PC-9 (cell line): ENCODE measurements around the gene CHRDL2. TPM values are rescaled to one million over a fixed set of nuclear protein-coding genes. Genes with fewer than 3 reads are reported as not detected.

ENCODE experiments used
- BruUV-seq: library from RNA; stranded (reverse); fragments of 400-500 nt; replicated peaks from 2 replicates; lab custom pipeline; 2021; lab: Mats Ljungman, UMichigan
- CTCF ChIA-PET: fragments of 300-600 bp; sonication (Branson Sonifier 250); formaldehyde crosslinking; loops from one replicate; lab custom pipeline; 2022; ENCODE audit warnings: antibody characterized with exemption; lab: Charles Lee
- POLR2A ChIA-PET: fragments of 300-600 bp; sonication (Branson Sonifier 250); formaldehyde crosslinking; loops from one replicate; lab custom pipeline; 2022; ENCODE audit warnings: antibody characterized with exemption; ENCODE audit not compliant: unreplicated experiment; lab: Charles Lee
- DNase-seq, 2 experiments: peaks; one replicate each; pipeline versions ENCODE4 v3.0.0 to v3.0.0-alpha.2; 2015 to 2022; ENCODE audit warnings: mixed read lengths in 1 of 2
- H2AFZ ChIP-seq: fragments of 200-600 bp; sonication (generic); 2 replicates; pipeline ENCODE4 v1.8.1; 2017; ENCODE audit warnings: antibody characterized with exemption
- H3F3A ChIP-seq: fragments of 200-600 bp; sonication (generic); 2 replicates; pipeline ENCODE4 v1.8.1; 2017; ENCODE audit warnings: antibody characterized with exemption, mild to moderate bottlenecking, low read depth; ENCODE audit not compliant: insufficient read depth
- H3K27ac ChIP-seq: fragments of 200-600 bp; sonication (generic); 2 replicates; pipeline ENCODE4 v1.6.1; 2016; ENCODE audit warnings: mixed run types
- H3K27me3 ChIP-seq: fragments of 200-600 bp; sonication (generic); 2 replicates; pipeline ENCODE4 v1.6.1; 2016; ENCODE audit warnings: low read depth, mixed run types; ENCODE audit not compliant: insufficient read depth
- H3K36me3 ChIP-seq: fragments of 200-600 bp; sonication (generic); 2 replicates; pipeline ENCODE4 v1.6.1; 2016; ENCODE audit warnings: low read depth, mixed run types
- H3K4me1 ChIP-seq: fragments of 200-600 bp; sonication (generic); replicated peaks from 2 replicates; pipeline ENCODE4 v1.6.1; 2016; ENCODE audit warnings: mixed run types; ENCODE audit not compliant: insufficient read depth
- H3K4me2 ChIP-seq: fragments of 200-600 bp; sonication (generic); 2 replicates; pipeline ENCODE4 v1.6.1; 2017; ENCODE audit warnings: mixed run types
- H3K4me3 ChIP-seq: fragments of 200-600 bp; sonication (generic); 2 replicates; pipeline ENCODE4 v1.6.1; 2016; ENCODE audit warnings: mixed run types
- H3K79me2 ChIP-seq: fragments of 200-600 bp; sonication (generic); 2 replicates; pipeline ENCODE4 v1.6.1; 2017; ENCODE audit warnings: low read depth, mixed run types
- H3K9me2 ChIP-seq: fragments of 200-600 bp; sonication (generic); 2 replicates; pipeline ENCODE4 v1.8.1; 2017; ENCODE audit warnings: mild to moderate bottlenecking; ENCODE audit not compliant: insufficient read depth
- H3K9me3 ChIP-seq: fragments of 200-600 bp; sonication (generic); 2 replicates; pipeline ENCODE4 v1.8.1; 2016; ENCODE audit warnings: low read depth; ENCODE audit not compliant: insufficient read depth
- H4K20me1 ChIP-seq: fragments of 200-600 bp; sonication (generic); 2 replicates; pipeline ENCODE4 v1.8.1; 2017; ENCODE audit not compliant: insufficient read depth
- CTCF ChIP-seq: fragments of 200-600 bp; sonication (generic); conservative IDR thresholded peaks from 2 replicates; pipeline ENCODE4 v1.6.1; 2017; ENCODE audit warnings: mixed run types, antibody characterized with exemption, mild to moderate bottlenecking, moderate library complexity
- EZH2 ChIP-seq: fragments of 200-600 bp; sonication (generic); IDR thresholded peaks from 2 replicates; pipeline ENCODE4 v1.8.0; 2017; ENCODE audit warnings: antibody characterized with exemption, low read depth
- intact Hi-C: fragments of 100-400 bp; cut with micrococcal nuclease; formaldehyde crosslinking; loops from one replicate; pipeline ENCODE4 v1.10.0; 2022; ENCODE audit not compliant: unreplicated experiment
- total RNA-seq: library from RNA; stranded (reverse); gene quantifications from 2 replicates; pipeline ENCODE4 v1.2.3, GENCODE V29; 2021

The CHRDL2 gene
- total RNA-seq, 1 experiment from 2014 or later: not detected

- DNase-seq: no peak
- Histone ChIP-seq H3K4me3 (no peak overlapping the region), H3K79me2 (no peaks in the 10 kb centered on the region), H3K27me3 (0 out of 2 replicates have a peak, but pooled peaks cover 3% of the 10 kb centered on the region), H3K36me3 (no peaks in the 10 kb centered on the region), H3K9me2 (no peaks in the 10 kb centered on the region), H4K20me1 (no peaks in the 10 kb centered on the region), H3K9me3 (no peaks in the 10 kb centered on the region; the same call in 1 of the 2 replicates), H3F3A (peaks cover 4% of the 10 kb centered on the region; the same call in 1 of the 2 replicates), H3K4me2 (no peak overlapping the region), H3K27ac (no peak overlapping the region), H2AFZ (no peak overlapping the region), H3K4me1 (0 out of 2 replicates have a peak, but pooled peaks cover 4% of the 10 kb centered on the region)
- intact Hi-C loops: loop anchor here (10.0 kb wide), 1 partner anchor 481 kb away; no protein-coding TSS in a partner anchor
- no TSS peak for BruUV-seq
- POLR2A ChIA-PET: no interaction called here
- TF ChIP-seq CTCF (no peak), EZH2 (no peak)
- CTCF ChIA-PET: interaction anchor here (0.6 kb wide), 1 partner anchor 93 kb away, joined by 5 read pairs; no protein-coding TSS in a partner anchor
Observed at GRCh38 chr11:74735365-74735928, 4.2 kb upstream of the CHRDL2 start.

- intact Hi-C loops: loop anchor here (10.0 kb wide), 1 partner anchor 480 kb away; no protein-coding TSS in a partner anchor
- no peaks in the 10 kb centered on the region for H3K79me2 ChIP-seq
- no peaks in the 10 kb centered on the region for H4K20me1 ChIP-seq
- no peak overlapping the region for H3K27ac ChIP-seq
- H3K4me1 ChIP-seq: no peaks in the 10 kb centered on the region
- H3K9me2 ChIP-seq: no peaks in the 10 kb centered on the region
- TF ChIP-seq CTCF (no peak), EZH2 (no peak)
- POLR2A ChIA-PET: interaction anchor here (0.5 kb wide), 1 partner anchor 552 kb away, joined by 3 read pairs; no protein-coding TSS in a partner anchor
- H3F3A ChIP-seq: no peaks in the 10 kb centered on the region
- no peak overlapping the region for H3K4me2 ChIP-seq
- peaks cover 6% of the 10 kb centered on the region for H3K27me3 ChIP-seq
- no TSS peak for BruUV-seq
- H2AFZ ChIP-seq: no peak overlapping the region
- no peak overlapping the region for H3K4me3 ChIP-seq
- no peaks in the 10 kb centered on the region for H3K36me3 ChIP-seq
- no peaks in the 10 kb centered on the region; the same call in 1 of the 2 replicates for H3K9me3 ChIP-seq
- DNase-seq: no peak
- CTCF ChIA-PET: interaction anchor here (0.6 kb wide), 2 partner anchors 92 to 174 kb away, joined by 3 to 5 read pairs; no protein-coding TSS in a partner anchor
Observed at GRCh38 chr11:74734559-74734925, 3.3 kb upstream of the CHRDL2 start.

- no peaks in the 10 kb centered on the region for H3K79me2 ChIP-seq
- DNase-seq: no peak
- ChIA-PET CTCF (no interaction called here), POLR2A (no interaction called here)
- H3K36me3 ChIP-seq: no peaks in the 10 kb centered on the region
- no peaks in the 10 kb centered on the region for H4K20me1 ChIP-seq
- no peaks in the 10 kb centered on the region for H3K4me1 ChIP-seq
- intact Hi-C loops: loop anchor here (10.0 kb wide), 1 partner anchor 476 kb away; no protein-coding TSS in a partner anchor
- H3F3A ChIP-seq: no peaks in the 10 kb centered on the region
- no peak overlapping the region for H2AFZ ChIP-seq
- no peaks in the 10 kb centered on the region for H3K9me2 ChIP-seq
- peaks cover 17% of the 10 kb centered on the region for H3K27me3 ChIP-seq
- no peak overlapping the region for H3K4me2 ChIP-seq
- no peak overlapping the region for H3K27ac ChIP-seq
- no peaks in the 10 kb centered on the region for H3K9me3 ChIP-seq
- BruUV-seq: no TSS peak
- TF ChIP-seq EZH2: no peak
- TF ChIP-seq CTCF: no peak
- H3K4me3 ChIP-seq: no peak overlapping the region
Observed at GRCh38 chr11:74730571-74731260, 510 bp downstream of the CHRDL2 start.
